ENCODE data around the gene SSBP3. TPM values are rescaled to one million over a fixed set of nuclear protein-coding genes. Genes with fewer than 3 reads are reported as not detected.
A peak's percentile ranks its signal among the peaks of the same experiment; 100 is the strongest.

The SSBP3 gene
- total RNA-seq, 1 donor from 2014 or later, result 44.0 TPM

GRCh38 chr1:54279457-54279856, 126.7 kb downstream of the SSBP3 start:
- peak overlapping the region; percentile 77 for H3K27ac ChIP-seq
- peaks cover 8% of the 10 kb centered on the region for H3K36me3 ChIP-seq
- intact Hi-C loops (cut with DNase I), result no loop called here
- peaks cover 54% of the 10 kb centered on the region for H3K4me1 ChIP-seq
- DNase-seq, result no peak
- H3K9me3 ChIP-seq, result no peaks in the 10 kb centered on the region
- no peak for ATAC-seq
- no peak overlapping the region for H3K4me3 ChIP-seq
- no peaks in the 10 kb centered on the region for H3K27me3 ChIP-seq (ENCODE audit: low read depth)
- TF ChIP-seq, protein P1, sequence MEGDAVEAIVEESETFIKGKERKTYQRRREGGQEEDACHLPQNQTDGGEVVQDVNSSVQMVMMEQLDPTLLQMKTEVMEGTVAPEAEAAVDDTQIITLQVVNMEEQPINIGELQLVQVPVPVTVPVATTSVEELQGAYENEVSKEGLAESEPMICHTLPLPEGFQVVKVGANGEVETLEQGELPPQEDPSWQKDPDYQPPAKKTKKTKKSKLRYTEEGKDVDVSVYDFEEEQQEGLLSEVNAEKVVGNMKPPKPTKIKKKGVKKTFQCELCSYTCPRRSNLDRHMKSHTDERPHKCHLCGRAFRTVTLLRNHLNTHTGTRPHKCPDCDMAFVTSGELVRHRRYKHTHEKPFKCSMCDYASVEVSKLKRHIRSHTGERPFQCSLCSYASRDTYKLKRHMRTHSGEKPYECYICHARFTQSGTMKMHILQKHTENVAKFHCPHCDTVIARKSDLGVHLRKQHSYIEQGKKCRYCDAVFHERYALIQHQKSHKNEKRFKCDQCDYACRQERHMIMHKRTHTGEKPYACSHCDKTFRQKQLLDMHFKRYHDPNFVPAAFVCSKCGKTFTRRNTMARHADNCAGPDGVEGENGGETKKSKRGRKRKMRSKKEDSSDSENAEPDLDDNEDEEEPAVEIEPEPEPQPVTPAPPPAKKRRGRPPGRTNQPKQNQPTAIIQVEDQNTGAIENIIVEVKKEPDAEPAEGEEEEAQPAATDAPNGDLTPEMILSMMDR (IDR thresholded peaks at IDR 0.05), result no peak

DNA sequence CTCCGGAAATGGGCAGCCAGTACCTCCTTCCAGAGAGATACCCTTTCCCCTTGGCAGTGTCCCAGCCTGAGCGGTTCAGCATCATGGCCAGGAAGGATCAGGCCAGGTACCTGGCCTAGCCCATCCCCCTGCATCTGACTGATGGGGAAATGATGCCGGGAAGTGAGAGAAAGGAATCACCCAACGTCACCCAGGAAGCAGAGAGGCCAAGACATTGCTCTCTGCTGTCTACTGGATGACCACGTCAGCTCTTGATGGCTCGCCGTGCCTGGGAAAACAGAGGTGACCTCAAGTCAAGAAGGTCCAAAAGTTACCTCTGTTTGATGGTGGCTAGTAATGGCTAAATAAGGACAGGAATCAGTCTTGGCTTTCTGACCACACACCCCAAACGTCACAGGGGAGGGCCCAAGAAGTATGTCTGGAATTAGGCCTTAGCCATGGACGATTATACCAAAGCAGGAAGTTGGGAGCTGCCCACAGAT, 127.2 kb downstream of the SSBP3 start:
- no peak for DNase-seq
- H3K4me1 ChIP-seq, result peaks cover 58% of the 10 kb centered on the region
- peaks cover 8% of the 10 kb centered on the region for H3K36me3 ChIP-seq
- peak; percentile 18 to 27 for ATAC-seq
- no peak overlapping the region for H3K4me3 ChIP-seq
- H3K9me3 ChIP-seq, result no peaks in the 10 kb centered on the region
- intact Hi-C loops (cut with DNase I), result no loop called here
- TF ChIP-seq, protein P1 (IDR thresholded peaks at IDR 0.05), result no peak
- H3K27ac ChIP-seq, result peak overlapping the region; percentile 77
- no peaks in the 10 kb centered on the region for H3K27me3 ChIP-seq (ENCODE audit: low read depth)

- TF ChIP-seq, protein P1 (IDR thresholded peaks at IDR 0.05), result no peak
- H3K36me3 ChIP-seq, result peaks cover 8% of the 10 kb centered on the region
- H3K9me3 ChIP-seq, result no peaks in the 10 kb centered on the region
- H3K27me3 ChIP-seq (ENCODE audit: low read depth), result no peaks in the 10 kb centered on the region
- intact Hi-C loops (cut with DNase I), result no loop called here
- H3K27ac ChIP-seq, result peak overlapping the region; percentile 84
- no peak for DNase-seq
- H3K4me1 ChIP-seq, result peaks cover 71% of the 10 kb centered on the region
- no peak overlapping the region for H3K4me3 ChIP-seq
- peak; percentile 5 to 25 for ATAC-seq
Measured at GRCh38 chr1:54277451-54278341, 128.5 kb downstream of the SSBP3 start.

GRCh38 chr1:54276617-54277450, 129.4 kb downstream of the SSBP3 start:
- no peaks in the 10 kb centered on the region for H3K9me3 ChIP-seq
- peaks cover 8% of the 10 kb centered on the region for H3K36me3 ChIP-seq
- no peaks in the 10 kb centered on the region for H3K27me3 ChIP-seq (ENCODE audit: low read depth)
- DNase-seq, result no peak
- peak overlapping the region; percentile 84 for H3K27ac ChIP-seq
- H3K4me3 ChIP-seq, result no peak overlapping the region
- intact Hi-C loops (cut with DNase I), result no loop called here
- H3K4me1 ChIP-seq, result peaks cover 72% of the 10 kb centered on the region
- no peak for ATAC-seq
- TF ChIP-seq, protein P1 (IDR thresholded peaks at IDR 0.05), result no peak

DNA sequence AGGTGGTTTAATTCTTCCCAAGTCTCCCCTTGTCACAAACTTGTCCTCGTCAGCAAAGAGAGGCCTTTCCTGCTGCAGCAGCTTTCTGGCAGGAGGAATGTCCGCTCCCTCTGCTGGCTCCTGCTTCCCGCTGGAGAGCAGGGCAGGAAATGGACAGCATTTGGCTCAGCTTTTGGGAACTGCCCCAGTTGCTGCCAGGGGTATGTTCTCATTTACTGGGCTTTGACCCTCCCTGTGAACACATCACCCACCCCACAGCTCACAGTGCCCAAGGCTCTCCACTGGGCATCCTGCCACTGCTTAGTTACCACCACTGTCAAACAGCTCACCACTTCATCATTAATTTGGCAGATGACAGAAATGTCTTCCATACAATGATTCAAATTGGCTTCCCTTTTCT, 130.8 kb downstream of the SSBP3 start:
- no peak overlapping the region for H3K4me3 ChIP-seq
- intact Hi-C loops (cut with DNase I), result no loop called here
- H3K27me3 ChIP-seq (ENCODE audit: low read depth), result no peaks in the 10 kb centered on the region
- TF ChIP-seq, protein P1 (IDR thresholded peaks at IDR 0.05), result peak; percentile 34
- H3K36me3 ChIP-seq, result peaks cover 5% of the 10 kb centered on the region
- no peaks in the 10 kb centered on the region for H3K9me3 ChIP-seq
- H3K4me1 ChIP-seq, result peaks cover 75% of the 10 kb centered on the region
- ATAC-seq (peak; percentile 28 to 45), DNase-seq (no peak)
- peak overlapping the region; percentile 84 for H3K27ac ChIP-seq

Measured in lower lobe of right lung (tissue), 2 donors.